ENCODE measurements around the gene HFM1.

HFM1 gene

DNA sequence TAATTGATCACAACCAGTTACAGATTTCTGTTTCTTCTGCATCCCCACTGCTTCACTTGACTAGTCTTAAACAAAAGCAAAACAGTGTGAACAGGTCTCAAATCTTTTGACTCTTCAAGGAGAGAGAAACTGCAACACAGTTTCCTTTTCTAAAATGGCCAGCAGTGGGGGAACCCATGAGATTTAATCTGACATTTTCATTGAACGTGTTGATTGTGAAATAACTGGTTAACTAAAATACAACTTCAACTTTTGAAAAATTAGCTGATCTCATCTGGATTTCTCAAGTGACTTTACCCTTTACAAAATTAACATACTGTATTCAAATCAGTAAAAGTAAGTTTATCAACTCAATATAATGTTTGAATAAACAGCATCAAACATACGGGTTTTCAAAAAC lies 143.0 kb downstream of the HFM1 start:
- no peak for DNase-seq (ENCODE audit: low read depth)
- TF ChIP-seq, protein P1, sequence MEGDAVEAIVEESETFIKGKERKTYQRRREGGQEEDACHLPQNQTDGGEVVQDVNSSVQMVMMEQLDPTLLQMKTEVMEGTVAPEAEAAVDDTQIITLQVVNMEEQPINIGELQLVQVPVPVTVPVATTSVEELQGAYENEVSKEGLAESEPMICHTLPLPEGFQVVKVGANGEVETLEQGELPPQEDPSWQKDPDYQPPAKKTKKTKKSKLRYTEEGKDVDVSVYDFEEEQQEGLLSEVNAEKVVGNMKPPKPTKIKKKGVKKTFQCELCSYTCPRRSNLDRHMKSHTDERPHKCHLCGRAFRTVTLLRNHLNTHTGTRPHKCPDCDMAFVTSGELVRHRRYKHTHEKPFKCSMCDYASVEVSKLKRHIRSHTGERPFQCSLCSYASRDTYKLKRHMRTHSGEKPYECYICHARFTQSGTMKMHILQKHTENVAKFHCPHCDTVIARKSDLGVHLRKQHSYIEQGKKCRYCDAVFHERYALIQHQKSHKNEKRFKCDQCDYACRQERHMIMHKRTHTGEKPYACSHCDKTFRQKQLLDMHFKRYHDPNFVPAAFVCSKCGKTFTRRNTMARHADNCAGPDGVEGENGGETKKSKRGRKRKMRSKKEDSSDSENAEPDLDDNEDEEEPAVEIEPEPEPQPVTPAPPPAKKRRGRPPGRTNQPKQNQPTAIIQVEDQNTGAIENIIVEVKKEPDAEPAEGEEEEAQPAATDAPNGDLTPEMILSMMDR (IDR thresholded peaks at IDR 0.05; ENCODE audit: low read depth, low read length), result no peak
- TF ChIP-seq, protein P2, sequence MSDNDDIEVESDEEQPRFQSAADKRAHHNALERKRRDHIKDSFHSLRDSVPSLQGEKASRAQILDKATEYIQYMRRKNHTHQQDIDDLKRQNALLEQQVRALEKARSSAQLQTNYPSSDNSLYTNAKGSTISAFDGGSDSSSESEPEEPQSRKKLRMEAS (IDR thresholded peaks at IDR 0.05; ENCODE audit: low read depth, low read length), result no peak
- TF ChIP-seq MYC (IDR thresholded peaks at IDR 0.05; ENCODE audit: low read depth, low read length) (no peak), POLR2A (IDR thresholded peaks at IDR 0.05; ENCODE audit: extremely low read depth, insufficient read length) (no peak)
- no peak overlapping the region for H3K4me3 ChIP-seq (ENCODE audit: low read depth, low read length)

DNA sequence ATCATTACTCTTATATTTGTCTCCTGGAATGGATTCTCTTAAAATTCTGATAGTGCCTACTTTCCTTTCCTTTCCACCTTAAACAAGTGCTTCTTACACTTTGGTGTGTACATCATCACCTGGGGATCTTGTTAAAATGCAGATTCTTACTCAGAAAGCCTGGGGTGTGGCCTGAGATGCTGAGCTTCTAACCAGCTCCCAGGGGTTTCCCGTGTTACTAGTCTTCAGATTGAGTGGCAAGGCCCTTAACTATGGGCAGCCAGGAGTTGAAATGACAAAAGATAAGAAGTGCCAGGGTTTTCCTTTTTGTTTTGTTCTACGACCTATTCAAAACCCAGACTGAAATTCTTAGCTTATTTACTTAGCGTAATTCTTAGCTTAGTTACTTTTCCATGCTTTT lies 159.2 kb downstream of the HFM1 start:
- no peak overlapping the region for H3K4me3 ChIP-seq (ENCODE audit: low read depth, low read length)
- TF ChIP-seq, protein P1 (IDR thresholded peaks at IDR 0.05; ENCODE audit: low read depth, low read length), result no peak
- TF ChIP-seq POLR2A (IDR thresholded peaks at IDR 0.05; ENCODE audit: extremely low read depth, insufficient read length) (no peak), MYC (IDR thresholded peaks at IDR 0.05; ENCODE audit: low read depth, low read length) (no peak)
- TF ChIP-seq, protein P2 (IDR thresholded peaks at IDR 0.05; ENCODE audit: low read depth, low read length), result no peak
- DNase-seq (ENCODE audit: low read depth), result no peak

DNA sequence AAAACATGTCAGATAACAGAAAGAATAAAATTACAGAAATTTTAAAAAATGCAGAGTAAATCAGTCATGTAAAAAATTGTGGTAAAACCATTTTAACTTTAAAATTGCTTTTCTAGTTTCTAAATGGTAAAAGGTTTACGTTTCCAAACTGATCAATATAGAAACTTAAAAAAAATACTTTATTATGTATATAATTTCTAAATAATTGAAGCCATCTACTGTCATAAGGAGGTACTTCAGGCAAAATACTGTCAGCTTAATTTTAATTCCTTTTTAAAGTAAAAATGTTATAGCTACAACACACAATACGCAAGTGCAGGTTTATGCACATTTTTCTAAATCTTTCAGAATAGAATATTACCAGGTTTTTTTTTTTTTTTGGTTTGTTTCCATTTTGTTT lies 159.9 kb downstream of the HFM1 start:
- TF ChIP-seq, protein P1 (IDR thresholded peaks at IDR 0.05; ENCODE audit: low read depth, low read length), result no peak
- no peak for TF ChIP-seq POLR2A (IDR thresholded peaks at IDR 0.05; ENCODE audit: extremely low read depth, insufficient read length)
- TF ChIP-seq, protein P2 (IDR thresholded peaks at IDR 0.05; ENCODE audit: low read depth, low read length), result no peak
- TF ChIP-seq MYC (IDR thresholded peaks at IDR 0.05; ENCODE audit: low read depth, low read length), result no peak
- no peak overlapping the region for H3K4me3 ChIP-seq (ENCODE audit: low read depth, low read length)
- no peak for DNase-seq (ENCODE audit: low read depth)

DNA sequence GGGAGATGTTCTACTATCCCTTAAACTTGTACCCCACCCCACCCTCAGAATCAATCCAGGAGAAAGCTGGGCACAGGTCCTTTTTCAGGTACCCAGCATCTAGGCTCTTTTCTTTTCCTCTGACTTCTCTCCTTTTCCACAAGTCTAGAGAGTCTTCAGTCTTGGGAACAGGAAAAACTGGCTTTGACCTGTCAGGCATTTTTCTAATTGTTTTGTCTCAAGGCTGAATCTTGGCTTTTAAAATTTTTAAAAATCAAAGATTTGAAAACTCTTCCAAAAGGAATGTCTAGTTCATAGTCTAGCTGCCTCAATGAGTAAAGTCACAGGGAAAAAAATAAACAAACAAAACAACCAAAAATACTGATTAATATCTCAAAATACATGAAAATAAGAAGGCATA lies 161.5 kb downstream of the HFM1 start:
- TF ChIP-seq POLR2A (IDR thresholded peaks at IDR 0.05; ENCODE audit: extremely low read depth, insufficient read length) (no peak), MYC (IDR thresholded peaks at IDR 0.05; ENCODE audit: low read depth, low read length) (no peak)
- TF ChIP-seq, protein P1 (IDR thresholded peaks at IDR 0.05; ENCODE audit: low read depth, low read length), result no peak
- TF ChIP-seq, protein P2 (IDR thresholded peaks at IDR 0.05; ENCODE audit: low read depth, low read length), result no peak
- DNase-seq (ENCODE audit: low read depth), result no peak
- H3K4me3 ChIP-seq (ENCODE audit: low read depth, low read length), result no peak overlapping the region

DNA sequence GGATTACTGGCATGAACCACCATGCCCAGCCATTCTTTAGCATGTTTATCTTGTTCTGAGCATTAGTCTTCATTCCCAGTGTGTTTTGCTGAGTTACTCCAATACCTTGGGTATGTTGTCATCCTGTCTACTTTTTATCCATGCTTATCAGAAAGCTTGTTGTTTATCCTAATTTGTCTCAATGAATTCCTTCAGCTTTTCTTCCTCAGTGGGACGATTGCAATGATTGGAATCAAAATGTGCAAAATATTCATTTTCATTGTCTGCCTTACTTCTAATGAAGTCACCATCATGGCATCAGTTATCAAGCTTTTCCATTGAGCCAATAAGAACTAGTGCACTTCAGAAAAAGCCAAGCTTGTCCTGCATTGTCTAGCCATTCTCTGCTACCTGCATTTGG lies 170.5 kb downstream of the HFM1 start:
- DNase-seq (ENCODE audit: low read depth), result no peak
- no peak overlapping the region for H3K4me3 ChIP-seq (ENCODE audit: low read depth, low read length)
- TF ChIP-seq MYC (IDR thresholded peaks at IDR 0.05; ENCODE audit: low read depth, low read length) (no peak), POLR2A (IDR thresholded peaks at IDR 0.05; ENCODE audit: extremely low read depth, insufficient read length) (no peak)
- TF ChIP-seq, protein P1 (IDR thresholded peaks at IDR 0.05; ENCODE audit: low read depth, low read length), result no peak

DNA sequence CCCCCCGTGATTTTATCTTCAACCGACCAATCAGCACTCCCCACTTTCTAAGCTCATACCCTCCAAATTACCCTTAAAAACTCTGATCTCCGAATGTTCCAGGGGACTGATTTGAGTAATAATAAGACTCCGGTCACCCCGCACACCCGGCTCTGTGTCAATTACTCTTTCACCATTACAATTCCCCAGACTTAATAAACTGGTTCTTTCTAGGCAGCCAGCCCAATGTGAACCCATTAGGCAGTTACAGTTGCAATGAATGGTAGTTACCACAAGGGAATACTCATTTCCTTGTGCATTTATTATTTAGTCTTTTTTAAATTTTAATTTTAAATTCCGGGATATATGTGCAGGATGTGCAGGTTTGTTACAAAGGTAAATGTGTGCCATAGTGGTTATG lies 177.9 kb downstream of the HFM1 start:
- no peak for DNase-seq (ENCODE audit: low read depth)
- no peak for TF ChIP-seq MYC (IDR thresholded peaks at IDR 0.05; ENCODE audit: low read depth, low read length)
- TF ChIP-seq, protein P2 (IDR thresholded peaks at IDR 0.05; ENCODE audit: low read depth, low read length), result no peak
- no peak for TF ChIP-seq POLR2A (IDR thresholded peaks at IDR 0.05; ENCODE audit: extremely low read depth, insufficient read length)
- TF ChIP-seq, protein P1 (IDR thresholded peaks at IDR 0.05; ENCODE audit: low read depth, low read length), result no peak
- H3K4me3 ChIP-seq (ENCODE audit: low read depth, low read length), result no peak overlapping the region
